GM23248 (cell line): ENCODE results near the gene TRHDE. TPM values are rescaled to one million over a fixed set of nuclear protein-coding genes. Genes with fewer than 3 reads are reported as not detected.
A peak's percentile ranks its signal among the peaks of the same experiment; 100 is the strongest.

ENCODE experiments used
- DNase-seq: peaks from one replicate; pipeline ENCODE4 v3.0.0-alpha.2; 2015
- H2AFZ ChIP-seq: fragments of 200-600 bp; sonication (generic); 2 replicates; pipeline ENCODE4 v1.6.1; 2016; ENCODE audit warnings: antibody characterized with exemption
- H3F3A ChIP-seq: fragments of 200-600 bp; sonication (generic); 2 replicates; pipeline ENCODE4 v1.6.1; 2016; ENCODE audit warnings: mild to moderate bottlenecking, antibody characterized with exemption, mixed run types; ENCODE audit not compliant: insufficient read depth
- H3K27ac ChIP-seq: fragments of 200-600 bp; sonication (generic); 2 replicates; pipeline ENCODE4 v1.5.1; 2016; ENCODE audit warnings: mild to moderate bottlenecking
- H3K27me3 ChIP-seq: fragments of 200-600 bp; sonication (generic); replicated peaks from 2 replicates; pipeline ENCODE4 v1.6.1; 2016; ENCODE audit warnings: mild to moderate bottlenecking; ENCODE audit not compliant: insufficient read depth
- H3K36me3 ChIP-seq: fragments of 200-600 bp; sonication (generic); 2 replicates; pipeline ENCODE4 v1.6.1; 2016; ENCODE audit warnings: low read depth, mild to moderate bottlenecking
- H3K4me1 ChIP-seq: fragments of 200-600 bp; sonication (generic); 2 replicates; pipeline ENCODE4 v1.6.1; 2016; ENCODE audit warnings: mild to moderate bottlenecking; ENCODE audit not compliant: insufficient read depth
- H3K4me2 ChIP-seq: fragments of 200-600 bp; sonication (generic); one replicate; pipeline ENCODE4 v1.6.1; 2016; ENCODE audit warnings: mild to moderate bottlenecking; ENCODE audit not compliant: unreplicated experiment
- H3K4me3 ChIP-seq: fragments of 200-600 bp; sonication (generic); 2 replicates; pipeline ENCODE4 v1.5.1; 2016; ENCODE audit warnings: mild to moderate bottlenecking
- H3K79me2 ChIP-seq: fragments of 200-600 bp; sonication (generic); 2 replicates; pipeline ENCODE4 v1.6.1; 2016; ENCODE audit warnings: mild to moderate bottlenecking; ENCODE audit not compliant: insufficient read depth
- H3K9ac ChIP-seq: fragments of 200-600 bp; sonication (generic); 2 replicates; pipeline ENCODE4 v1.6.1; 2016; ENCODE audit warnings: mild to moderate bottlenecking
- H3K9me2 ChIP-seq: fragments of 200-600 bp; sonication (generic); 2 replicates; pipeline ENCODE4 v1.6.1; 2016; ENCODE audit warnings: mixed run types, mild to moderate bottlenecking, moderate library complexity; ENCODE audit not compliant: insufficient read depth
- H3K9me3 ChIP-seq: fragments of 200-600 bp; sonication (generic); one replicate; pipeline ENCODE4 v1.6.1; 2017; ENCODE audit warnings: low read depth
- H4K20me1 ChIP-seq: fragments of 200-600 bp; sonication (generic); 2 replicates; pipeline ENCODE4 v1.6.0; 2016; ENCODE audit not compliant: insufficient read depth
- EZH2 ChIP-seq: fragments of 200-600 bp; sonication (generic); IDR thresholded peaks from 2 replicates; pipeline ENCODE4 v1.6.1; 2018; ENCODE audit warnings: antibody characterized with exemption, mild to moderate bottlenecking; ENCODE audit not compliant: insufficient read depth, poor library complexity, severe bottlenecking
- EZH2phosphoT487 ChIP-seq: fragments of 200-600 bp; sonication (generic); IDR thresholded peaks from 2 replicates; pipeline ENCODE4 v1.6.1; 2018; ENCODE audit warnings: antibody characterized with exemption, moderate library complexity, mild to moderate bottlenecking, low read depth; ENCODE audit not compliant: insufficient read depth
- WGBS, 2 experiments: methylation state at CpG; one replicate each; pipeline ENCODE4 v1.1.6; 2015 to 2017; ENCODE audit warnings: low lambda C conversion rate in 2 of 2, low coverage in 1 of 2; ENCODE audit errors: missing lambda C conversion rate in 2 of 2; 5-methylcytosine and 5-hydroxymethylcytosine counted together
- in situ Hi-C: fragments of 300-500 bp; cut with MboI; formaldehyde crosslinking; loops from 2 replicates; pipeline ENCODE4 v1.15.0; 2020
- polyA plus RNA-seq: library from polyadenylated mRNA; unstranded; fragments of >200 nt; fragmentation: Nextera tagmentation; extraction: Ambion mirVana; gene quantifications from 2 replicates; pipeline ENCODE4 v1.2.1, GENCODE V29; 2016
- total RNA-seq: library from RNA; depleted of rRNA; stranded (reverse); fragments of >200 nt; shearing (Covaris generic); gene quantifications from 2 replicates; pipeline ENCODE4 v1.2.3, GENCODE V29; 2014

Gene TRHDE
- total and polyA plus RNA-seq, 2 experiments from 2014 or later = 1.4 to 2.8 TPM

- H3K9me2 ChIP-seq = no peaks in the 10 kb centered on the region
- H3K27me3 ChIP-seq = peaks cover 11% of the 10 kb centered on the region; the same call in 1 of the 2 replicates
- no peaks in the 10 kb centered on the region for H3K9me3 ChIP-seq
- no peaks in the 10 kb centered on the region for H3K79me2 ChIP-seq
- TF ChIP-seq EZH2phosphoT487 = no peak
- no peak for TF ChIP-seq EZH2
- no peak overlapping the region for H3K9ac ChIP-seq
- WGBS, 2 experiments = 50 to 54% methylated on average over 2 of the region's 2 CpGs
- no peak overlapping the region for H3K4me2 ChIP-seq
- H2AFZ ChIP-seq = no peak overlapping the region
- no peak overlapping the region for H3K4me3 ChIP-seq
- H3K36me3 ChIP-seq = no peaks in the 10 kb centered on the region
- no peaks in the 10 kb centered on the region for H4K20me1 ChIP-seq
- in situ Hi-C loops = no loop called here
- DNase-seq = no peak
- no peaks in the 10 kb centered on the region for H3K4me1 ChIP-seq
- H3F3A ChIP-seq = no peaks in the 10 kb centered on the region
- H3K27ac ChIP-seq = no peak overlapping the region
Measured at GRCh38 chr12:72268386-72268785, 3.8 kb upstream of the TRHDE start.

GRCh38 chr12:72269491-72269890, 2.7 kb upstream of the TRHDE start:
- 12 to 22% methylated on average over 1 of the region's 1 CpG for WGBS, 2 experiments
- no peak overlapping the region for H2AFZ ChIP-seq
- no peak overlapping the region for H3K4me2 ChIP-seq
- peaks cover under 1% of the 10 kb centered on the region; the same call in 1 of the 2 replicates for H3K79me2 ChIP-seq
- no peaks in the 10 kb centered on the region for H4K20me1 ChIP-seq
- H3F3A ChIP-seq = no peaks in the 10 kb centered on the region
- no peaks in the 10 kb centered on the region for H3K9me2 ChIP-seq
- H3K9me3 ChIP-seq = no peaks in the 10 kb centered on the region
- no peak overlapping the region for H3K9ac ChIP-seq
- H3K4me1 ChIP-seq = no peaks in the 10 kb centered on the region
- in situ Hi-C loops = no loop called here
- H3K27ac ChIP-seq = no peak overlapping the region
- no peaks in the 10 kb centered on the region for H3K36me3 ChIP-seq
- H3K4me3 ChIP-seq = peak overlapping the region; percentile 71
- DNase-seq = no peak
- TF ChIP-seq EZH2 = no peak
- TF ChIP-seq EZH2phosphoT487 = no peak
- H3K27me3 ChIP-seq = peaks cover 20% of the 10 kb centered on the region

DNA sequence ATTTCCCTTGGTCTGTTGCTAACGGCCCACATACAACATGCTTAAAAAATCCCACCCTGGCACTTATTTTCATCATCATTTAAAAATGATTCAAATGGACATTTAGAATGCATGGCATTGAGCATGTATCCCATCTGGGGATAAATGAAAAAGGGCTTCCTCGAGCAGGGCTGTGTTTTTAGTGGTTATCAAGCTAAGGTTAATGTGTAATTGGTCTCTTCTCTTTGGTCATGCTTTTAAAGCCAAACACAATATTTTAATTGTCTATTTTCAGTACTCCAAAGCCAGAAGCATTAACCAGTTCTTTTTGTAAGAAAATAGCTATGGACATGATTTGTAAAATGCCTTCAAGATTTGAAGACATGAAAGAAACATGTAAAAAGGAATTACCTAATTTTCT, 1.9 kb upstream of the TRHDE start:
- Histone ChIP-seq H3F3A (no peaks in the 10 kb centered on the region), H3K9me2 (no peaks in the 10 kb centered on the region), H2AFZ (no peak overlapping the region), H3K79me2 (peaks cover 4% of the 10 kb centered on the region; the same call in 1 of the 2 replicates), H3K9me3 (no peaks in the 10 kb centered on the region), H3K27me3 (peaks cover 26% of the 10 kb centered on the region), H3K9ac (no peak overlapping the region), H3K4me3 (peak overlapping the region; percentile 71), H3K4me2 (no peak overlapping the region), H3K36me3 (no peaks in the 10 kb centered on the region), H3K27ac (no peak overlapping the region), H3K4me1 (no peaks in the 10 kb centered on the region), H4K20me1 (no peaks in the 10 kb centered on the region)
- 30% methylated on average over 2 of the region's 2 CpGs for WGBS, 2 experiments
- no peak for DNase-seq
- TF ChIP-seq EZH2phosphoT487 = no peak
- TF ChIP-seq EZH2 = no peak
- in situ Hi-C loops = no loop called here

DNA sequence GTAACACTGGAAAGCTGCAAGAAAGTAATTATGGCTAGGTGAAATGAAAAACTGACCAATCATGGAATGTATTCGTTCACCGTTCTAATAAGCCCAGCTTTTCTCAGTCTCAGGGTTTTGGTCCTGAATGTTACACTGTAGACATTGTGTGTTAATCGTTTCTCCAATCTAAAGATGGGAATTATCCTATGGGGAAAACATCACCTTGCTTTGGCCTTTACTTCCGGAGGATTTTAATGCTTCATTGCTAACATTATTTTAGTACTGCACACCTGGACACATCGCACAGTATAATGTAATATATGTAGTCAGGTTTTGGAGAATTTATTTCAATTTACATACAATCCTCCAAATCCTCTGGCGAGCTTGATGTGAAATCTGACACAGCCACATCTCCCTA, 1.2 kb upstream of the TRHDE start:
- Histone ChIP-seq H3K27ac (no peak overlapping the region), H3K4me1 (no peaks in the 10 kb centered on the region), H3K4me3 (peak overlapping the region; percentile 71), H2AFZ (peak overlapping the region; percentile 70), H3K27me3 (peaks cover 33% of the 10 kb centered on the region), H4K20me1 (no peaks in the 10 kb centered on the region), H3K9ac (peak overlapping the region; percentile 36; the same call in 1 of the 2 replicates), H3K79me2 (peaks cover 4% of the 10 kb centered on the region; the same call in 1 of the 2 replicates), H3K9me2 (no peaks in the 10 kb centered on the region), H3F3A (no peaks in the 10 kb centered on the region), H3K36me3 (no peaks in the 10 kb centered on the region), H3K9me3 (no peaks in the 10 kb centered on the region), H3K4me2 (no peak overlapping the region)
- in situ Hi-C loops = no loop called here
- 59 to 61% methylated on average over 6 of the region's 6 CpGs for WGBS, 2 experiments
- TF ChIP-seq EZH2 = no peak
- TF ChIP-seq EZH2phosphoT487 = no peak
- no peak for DNase-seq
